ENCODE results near the gene THRB. TPM values are rescaled to one million over a fixed set of nuclear protein-coding genes. Genes with fewer than 3 reads are reported as not detected.

THRB gene
- total RNA-seq, 4 donors from 2014 or later = 3.7 to 11.3 (median 6.1) TPM

GRCh38 chr3:24336101-24336500 lies 158.5 kb downstream of the THRB start:
- no peak for TF ChIP-seq CTCF (IDR thresholded peaks at IDR 0.05)
- no peak for TF ChIP-seq POLR2A (IDR thresholded peaks at IDR 0.05)
- Histone ChIP-seq H3K27ac (no peak overlapping the region), H3K9me3 (no peaks in the 10 kb centered on the region), H3K36me3 (no peaks in the 10 kb centered on the region), H3K27me3 (no peaks in the 10 kb centered on the region), H3K4me3 (no peak overlapping the region), H3K4me1 (no peaks in the 10 kb centered on the region)
- WGBS, 2 donors = 82 to 87% methylated on average over 3 of the region's 3 CpGs
- DNase-seq = no peak
- intact Hi-C loops (cut with DNase I) = no loop called here

DNA sequence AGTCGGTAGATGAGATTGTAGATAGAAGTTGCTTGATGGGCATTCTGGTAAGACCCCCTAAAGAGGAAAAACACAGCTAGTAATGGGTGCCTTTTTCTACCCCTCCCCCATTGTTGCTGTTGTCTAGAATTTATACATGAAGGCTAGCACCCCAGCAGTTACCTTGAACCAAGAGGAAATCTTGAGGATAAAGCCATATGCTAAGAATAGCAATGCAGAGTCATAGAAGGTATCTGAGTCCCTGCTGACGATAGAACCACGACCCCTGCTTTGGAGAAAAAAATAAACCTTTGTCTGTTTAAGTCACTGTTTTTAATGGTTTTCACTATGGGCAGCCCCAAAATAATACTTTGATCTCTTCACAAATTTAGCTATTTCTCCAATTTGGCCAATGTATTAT lies 162.6 kb downstream of the THRB start:
- no peak for DNase-seq
- TF ChIP-seq POLR2A (IDR thresholded peaks at IDR 0.05) (no peak), CTCF (IDR thresholded peaks at IDR 0.05) (no peak)
- H3K36me3 ChIP-seq = no peaks in the 10 kb centered on the region
- 83 to 86% methylated on average over 3 of the region's 3 CpGs for WGBS, 2 donors
- no peaks in the 10 kb centered on the region for H3K9me3 ChIP-seq
- no peak overlapping the region for H3K4me3 ChIP-seq
- H3K27ac ChIP-seq = no peak overlapping the region
- intact Hi-C loops (cut with DNase I) = no loop called here
- no peaks in the 10 kb centered on the region for H3K4me1 ChIP-seq
- no peaks in the 10 kb centered on the region for H3K27me3 ChIP-seq

GRCh38 chr3:24323272-24323671 lies 171.4 kb downstream of the THRB start:
- no peak for TF ChIP-seq CTCF (IDR thresholded peaks at IDR 0.05)
- no peak for TF ChIP-seq POLR2A (IDR thresholded peaks at IDR 0.05)
- H3K27ac ChIP-seq = no peak overlapping the region
- no peaks in the 10 kb centered on the region for H3K4me1 ChIP-seq
- H3K9me3 ChIP-seq = no peaks in the 10 kb centered on the region
- H3K27me3 ChIP-seq = no peaks in the 10 kb centered on the region
- no peaks in the 10 kb centered on the region for H3K36me3 ChIP-seq
- no peak overlapping the region for H3K4me3 ChIP-seq
- intact Hi-C loops (cut with DNase I) = no loop called here
- DNase-seq = no peak

- H3K4me1 ChIP-seq = peaks cover 0 to 14% (median 9%) of the 10 kb centered on the region in 3 donors
- no peaks in the 10 kb centered on the region for H3K27me3 ChIP-seq
- intact Hi-C loops (cut with DNase I) = no loop called here
- H3K36me3 ChIP-seq = no peaks in the 10 kb centered on the region
- H3K4me3 ChIP-seq = no peak overlapping the region
- H3K9me3 ChIP-seq = no peaks in the 10 kb centered on the region
- TF ChIP-seq POLR2A (IDR thresholded peaks at IDR 0.05) = no peak
- TF ChIP-seq CTCF (IDR thresholded peaks at IDR 0.05) = no peak
- no peak overlapping the region for H3K27ac ChIP-seq
- no peak for DNase-seq
Measured at GRCh38 chr3:24320601-24321000, 174.0 kb downstream of the THRB start.

- TF ChIP-seq CTCF (IDR thresholded peaks at IDR 0.05) (no peak), POLR2A (IDR thresholded peaks at IDR 0.05) (no peak)
- Histone ChIP-seq H3K9me3 (no peaks in the 10 kb centered on the region), H3K36me3 (no peaks in the 10 kb centered on the region), H3K27me3 (no peaks in the 10 kb centered on the region), H3K27ac (no peak overlapping the region), H3K4me3 (no peak overlapping the region), H3K4me1 (peaks cover 0 to 17% (median 9%) of the 10 kb centered on the region in 3 donors)
- no peak for DNase-seq
- intact Hi-C loops (cut with DNase I) = no loop called here
- 43 to 47% methylated on average over 1 of the region's 1 CpG for WGBS, 2 donors
Measured at GRCh38 chr3:24318677-24319287, 175.9 kb downstream of the THRB start.

Measured in esophagus squamous epithelium (tissue), 5 donors.